ENCODE results near the gene ALKBH2.

ALKBH2 gene

DNA sequence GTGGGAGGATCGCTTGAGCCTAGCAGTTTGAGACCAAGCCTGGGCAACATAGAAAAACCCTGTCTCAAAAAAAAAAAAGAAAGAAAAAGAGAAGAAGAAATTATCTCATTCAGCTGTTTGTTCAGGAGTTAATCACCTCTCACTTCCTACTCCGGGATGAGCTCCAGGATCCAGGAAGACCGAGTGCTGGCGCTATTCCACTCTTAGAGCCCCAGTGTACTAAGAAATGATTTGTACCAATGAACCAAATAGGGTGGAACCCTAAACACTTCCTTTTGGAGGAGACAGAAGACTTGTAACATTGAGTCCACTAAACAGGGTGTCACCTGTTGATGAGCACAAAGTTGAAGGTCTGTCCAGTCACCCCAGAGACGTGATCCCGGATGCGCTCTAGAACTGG, 3.6 kb downstream of the ALKBH2 start:
- H3K9ac ChIP-seq (ENCODE audit: low read depth, low read length), result no peak overlapping the region

DNA sequence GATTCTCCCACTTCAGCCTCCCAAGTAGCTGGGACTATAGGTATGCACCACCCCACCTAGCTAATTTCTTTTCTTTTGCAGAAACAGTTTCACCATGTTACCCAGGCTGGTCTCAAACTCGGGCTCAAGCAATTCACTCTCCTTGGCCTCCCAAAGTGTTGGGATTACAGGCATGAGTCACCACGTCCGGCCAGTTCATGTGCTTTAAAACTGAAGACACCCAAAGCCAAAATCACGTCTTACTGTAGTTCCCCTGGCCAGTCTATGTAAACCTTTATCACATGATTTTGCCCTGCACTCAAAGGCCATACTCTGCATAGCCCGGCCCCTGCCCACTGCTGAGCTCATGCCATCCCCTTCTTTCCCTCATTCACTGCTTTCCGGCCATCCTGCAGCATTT, 4.5 kb downstream of the ALKBH2 start:
- Histone ChIP-seq H3K27me3 (ENCODE audit: insufficient read depth, low read length) (peaks cover 8% of the 10 kb centered on the region; the same call in 1 of the 2 replicates), H3K27ac (ENCODE audit: low read length) (no peak overlapping the region), H3K9me3 (ENCODE audit: insufficient read depth, low read depth, low read length) (no peaks in the 10 kb centered on the region), H3K4me1 (ENCODE audit: insufficient read depth, low read length) (peaks cover 3% of the 10 kb centered on the region; the same call in 1 of the 2 replicates), H3K4me3 (ENCODE audit: low read length) (no peak overlapping the region), H3K36me3 (ENCODE audit: insufficient read depth, low read depth, low read length) (peaks cover 53% of the 10 kb centered on the region), H3K9ac (ENCODE audit: low read depth, low read length) (no peak overlapping the region)

More for the DNA sequence above, 3.6 kb downstream of the ALKBH2 start:
- H3K36me3 ChIP-seq (ENCODE audit: insufficient read depth, low read depth, low read length), result peaks cover 53% of the 10 kb centered on the region
- H3K4me3 ChIP-seq (ENCODE audit: low read length), result no peak overlapping the region
- H3K27ac ChIP-seq (ENCODE audit: low read length), result no peak overlapping the region
- H3K27me3 ChIP-seq (ENCODE audit: insufficient read depth, low read length), result peaks cover 8% of the 10 kb centered on the region; the same call in 1 of the 2 replicates
- H3K9me3 ChIP-seq (ENCODE audit: insufficient read depth, low read depth, low read length), result no peaks in the 10 kb centered on the region
- peaks cover 3% of the 10 kb centered on the region; the same call in 1 of the 2 replicates for H3K4me1 ChIP-seq (ENCODE audit: insufficient read depth, low read length)

DNA sequence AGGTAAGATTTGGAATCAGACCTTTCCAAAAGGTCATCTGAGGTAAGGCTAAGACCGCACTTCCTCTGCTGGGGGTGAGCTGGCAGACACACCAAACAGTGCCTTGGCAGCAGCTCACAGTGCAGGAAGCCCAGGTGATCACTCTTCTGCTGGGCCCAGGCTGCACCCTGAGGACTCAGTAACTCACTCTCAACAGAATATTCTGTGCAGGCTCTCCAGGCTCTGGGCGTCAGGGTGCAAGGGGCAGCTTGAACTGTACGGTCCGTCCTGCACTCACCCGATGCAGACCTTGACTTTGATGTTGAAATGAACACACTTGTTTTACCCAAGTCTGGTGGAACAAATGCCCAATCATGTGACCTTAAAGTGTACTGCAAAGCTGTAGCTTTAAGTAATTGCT, 6.0 kb downstream of the ALKBH2 start:
- H3K9me3 ChIP-seq (ENCODE audit: insufficient read depth, low read depth, low read length), result no peaks in the 10 kb centered on the region
- no peak overlapping the region for H3K27ac ChIP-seq (ENCODE audit: low read length)
- H3K9ac ChIP-seq (ENCODE audit: low read depth, low read length), result no peak overlapping the region
- no peaks in the 10 kb centered on the region for H3K27me3 ChIP-seq (ENCODE audit: insufficient read depth, low read length)
- H3K36me3 ChIP-seq (ENCODE audit: insufficient read depth, low read depth, low read length), result peaks cover 53% of the 10 kb centered on the region
- no peak overlapping the region for H3K4me3 ChIP-seq (ENCODE audit: low read length)
- H3K4me1 ChIP-seq (ENCODE audit: insufficient read depth, low read length), result no peaks in the 10 kb centered on the region

DNA sequence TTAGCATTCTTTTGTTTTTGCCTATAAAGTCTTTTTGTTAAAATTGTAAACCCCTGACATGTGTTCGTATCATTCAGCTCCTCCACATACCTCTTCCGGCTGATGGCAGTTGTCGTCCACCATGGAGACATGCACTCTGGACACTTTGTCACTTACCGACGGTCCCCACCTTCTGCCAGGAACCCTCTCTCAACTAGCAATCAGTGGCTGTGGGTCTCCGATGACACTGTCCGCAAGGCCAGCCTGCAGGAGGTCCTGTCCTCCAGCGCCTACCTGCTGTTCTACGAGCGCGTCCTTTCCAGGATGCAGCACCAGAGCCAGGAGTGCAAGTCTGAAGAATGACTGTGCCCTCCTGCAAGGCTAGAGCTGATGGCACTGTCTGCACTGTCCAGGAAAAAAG, 7.7 kb downstream of the ALKBH2 start:
- Histone ChIP-seq H3K27me3 (ENCODE audit: insufficient read depth, low read length) (no peaks in the 10 kb centered on the region), H3K4me1 (ENCODE audit: insufficient read depth, low read length) (no peaks in the 10 kb centered on the region), H3K36me3 (ENCODE audit: insufficient read depth, low read depth, low read length) (peaks cover 51% of the 10 kb centered on the region), H3K9me3 (ENCODE audit: insufficient read depth, low read depth, low read length) (no peaks in the 10 kb centered on the region), H3K27ac (ENCODE audit: low read length) (no peak overlapping the region), H3K4me3 (ENCODE audit: low read length) (no peak overlapping the region), H3K9ac (ENCODE audit: low read depth, low read length) (no peak overlapping the region)

DNA sequence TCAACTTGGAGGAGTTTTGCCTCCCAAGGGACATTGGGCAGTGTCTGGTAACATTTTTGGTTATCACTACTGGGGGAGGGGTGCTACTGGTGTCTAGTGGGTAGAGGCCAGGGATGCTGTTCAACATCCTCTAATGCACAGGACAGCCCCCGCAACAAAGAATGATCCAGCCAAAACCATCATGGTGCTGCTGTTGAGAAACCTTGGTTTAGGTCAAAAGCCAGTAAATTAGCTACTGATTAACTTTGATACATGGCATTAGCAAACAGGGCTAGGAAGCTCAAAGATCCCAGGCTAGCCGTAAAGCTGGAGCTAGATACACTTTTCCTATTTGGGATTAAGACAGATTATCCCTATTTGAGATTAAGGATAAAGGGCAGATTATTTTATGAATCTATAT, 8.8 kb downstream of the ALKBH2 start:
- no peak overlapping the region for H3K4me3 ChIP-seq (ENCODE audit: low read length)
- no peak overlapping the region for H3K9ac ChIP-seq (ENCODE audit: low read depth, low read length)
- H3K9me3 ChIP-seq (ENCODE audit: insufficient read depth, low read depth, low read length), result no peaks in the 10 kb centered on the region
- peaks cover 39% of the 10 kb centered on the region for H3K36me3 ChIP-seq (ENCODE audit: insufficient read depth, low read depth, low read length)
- H3K4me1 ChIP-seq (ENCODE audit: insufficient read depth, low read length), result no peaks in the 10 kb centered on the region
- H3K27me3 ChIP-seq (ENCODE audit: insufficient read depth, low read length), result no peaks in the 10 kb centered on the region
- H3K27ac ChIP-seq (ENCODE audit: low read length), result no peak overlapping the region

DNA sequence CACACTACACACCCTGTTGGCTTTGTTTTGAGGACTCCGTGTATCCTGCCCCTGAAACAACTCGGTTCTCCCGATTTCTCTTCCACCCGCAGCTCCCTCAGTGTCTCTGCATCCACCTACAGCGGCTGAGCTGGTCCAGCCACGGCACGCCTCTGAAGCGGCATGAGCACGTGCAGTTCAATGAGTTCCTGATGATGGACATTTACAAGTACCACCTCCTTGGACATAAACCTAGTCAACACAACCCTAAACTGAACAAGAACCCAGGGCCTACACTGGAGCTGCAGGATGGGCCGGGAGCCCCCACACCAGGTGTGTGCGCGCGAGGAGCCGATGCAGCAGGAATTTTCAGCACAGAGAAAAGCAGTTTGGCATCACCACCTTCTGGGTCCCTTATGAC, 10.5 kb downstream of the ALKBH2 start:
- Histone ChIP-seq H3K36me3 (ENCODE audit: insufficient read depth, low read depth, low read length) (peaks cover 23% of the 10 kb centered on the region), H3K9me3 (ENCODE audit: insufficient read depth, low read depth, low read length) (no peaks in the 10 kb centered on the region), H3K4me1 (ENCODE audit: insufficient read depth, low read length) (no peaks in the 10 kb centered on the region), H3K27ac (ENCODE audit: low read length) (no peak overlapping the region), H3K27me3 (ENCODE audit: insufficient read depth, low read length) (no peaks in the 10 kb centered on the region), H3K9ac (ENCODE audit: low read depth, low read length) (no peak overlapping the region), H3K4me3 (ENCODE audit: low read length) (no peak overlapping the region)

DNA sequence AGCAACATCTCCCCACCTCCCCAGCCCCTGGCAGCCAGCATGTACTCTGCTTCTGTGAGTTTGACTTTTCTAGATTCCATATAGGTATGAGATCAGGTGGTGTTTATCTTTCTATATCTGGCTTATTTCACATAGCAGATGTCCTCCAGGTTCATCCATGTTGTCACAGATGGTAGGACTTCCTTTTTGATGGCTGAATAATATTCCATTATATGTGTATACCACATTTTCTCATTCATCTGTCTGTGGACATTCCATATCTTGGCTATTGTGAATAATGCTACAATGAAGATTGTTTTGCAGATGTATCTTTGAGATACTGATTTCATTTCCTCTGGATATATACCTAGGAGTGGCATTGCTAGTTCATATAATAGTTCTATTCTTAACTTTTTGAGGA, 18.4 kb downstream of the ALKBH2 start:
- no peaks in the 10 kb centered on the region for H3K27me3 ChIP-seq (ENCODE audit: insufficient read depth, low read length)
- H3K27ac ChIP-seq (ENCODE audit: low read length), result no peak overlapping the region
- no peaks in the 10 kb centered on the region for H3K9me3 ChIP-seq (ENCODE audit: insufficient read depth, low read depth, low read length)
- H3K36me3 ChIP-seq (ENCODE audit: insufficient read depth, low read depth, low read length), result peaks cover 11% of the 10 kb centered on the region
- H3K4me1 ChIP-seq (ENCODE audit: insufficient read depth, low read length), result peaks cover 5% of the 10 kb centered on the region; the same call in 1 of the 2 replicates
- H3K4me3 ChIP-seq (ENCODE audit: low read length), result no peak overlapping the region
- H3K9ac ChIP-seq (ENCODE audit: low read depth, low read length), result no peak overlapping the region

DNA sequence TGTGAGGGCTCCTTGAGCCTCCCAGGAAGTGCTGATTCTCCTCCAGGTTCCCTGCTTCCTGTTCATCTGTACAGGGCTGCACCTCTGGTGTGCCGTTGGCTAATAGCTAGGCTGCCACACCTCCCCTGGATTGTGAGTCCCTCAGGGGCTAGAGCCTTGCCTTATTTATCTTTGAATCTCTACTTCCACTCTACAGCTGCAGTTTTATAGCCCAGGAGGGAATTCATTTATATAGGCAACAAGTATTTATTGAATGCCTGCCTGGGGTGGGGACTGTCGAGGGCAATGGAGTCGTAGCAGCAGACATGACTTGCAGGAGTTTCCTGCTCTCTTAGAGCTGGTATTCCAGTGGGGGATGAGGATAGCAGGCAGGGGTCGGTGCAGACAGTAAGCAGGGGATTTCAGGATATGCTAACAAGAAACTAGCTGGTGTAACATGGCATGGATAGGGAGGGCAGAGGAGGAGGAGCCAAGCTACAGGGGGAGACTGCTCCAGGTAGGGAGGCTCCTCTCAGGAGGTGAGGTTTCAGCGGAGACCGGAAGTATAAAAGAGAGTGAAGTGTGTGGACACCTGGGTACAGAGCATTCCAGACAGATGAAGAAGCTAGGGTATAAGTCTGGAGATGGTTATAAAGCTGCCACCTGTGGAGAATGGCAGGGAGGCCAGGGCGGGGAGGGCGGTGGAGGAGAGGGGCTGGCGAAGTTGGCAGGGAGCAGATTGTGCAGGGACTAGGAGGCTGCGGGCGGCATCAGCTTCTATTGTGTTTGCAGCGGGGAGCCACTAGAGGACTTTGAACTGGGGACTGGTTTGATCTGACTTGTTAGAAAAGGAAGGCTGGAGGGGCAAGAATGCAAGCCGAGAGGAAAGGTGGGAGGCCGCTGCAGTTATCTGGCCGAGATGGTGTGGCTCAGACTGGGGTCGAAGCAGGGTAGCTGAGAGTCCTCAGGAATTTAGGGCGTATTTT, 23.7 kb downstream of the ALKBH2 start:
- H3K36me3 ChIP-seq (ENCODE audit: insufficient read depth, low read depth, low read length), result peaks cover 11% of the 10 kb centered on the region
- peaks cover 12% of the 10 kb centered on the region; the same call in 1 of the 2 replicates for H3K4me1 ChIP-seq (ENCODE audit: insufficient read depth, low read length)
- peak overlapping the region; percentile 52; the same call in 1 of the 2 replicates for H3K4me3 ChIP-seq (ENCODE audit: low read length)
- peak overlapping the region; percentile 66; the same call in 1 of the 2 replicates for H3K9ac ChIP-seq (ENCODE audit: low read depth, low read length)
- no peaks in the 10 kb centered on the region for H3K27me3 ChIP-seq (ENCODE audit: insufficient read depth, low read length)
- no peaks in the 10 kb centered on the region for H3K9me3 ChIP-seq (ENCODE audit: insufficient read depth, low read depth, low read length)
- H3K27ac ChIP-seq (ENCODE audit: low read length), result peak overlapping the region; percentile 56

DNA sequence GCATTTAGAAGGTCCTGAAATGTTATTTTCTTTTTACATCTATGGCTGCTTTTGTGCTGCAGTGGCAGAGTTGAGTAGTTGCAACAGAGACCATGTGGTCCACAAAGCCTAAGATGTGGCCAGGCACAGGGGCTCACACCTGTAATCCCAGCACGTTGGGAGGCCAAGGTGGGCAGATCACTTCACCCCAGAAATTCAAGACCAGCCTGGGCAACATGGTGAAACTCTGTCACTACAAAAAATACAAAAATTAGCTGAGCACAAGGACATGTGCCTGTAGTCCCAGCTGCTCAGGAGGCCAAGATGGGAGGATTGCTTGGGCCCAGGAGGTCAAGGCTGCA, 27.4 kb downstream of the ALKBH2 start:
- 0 out of 2 replicates have a peak, but pooled peaks cover 5% of the 10 kb centered on the region for H3K36me3 ChIP-seq (ENCODE audit: insufficient read depth, low read depth, low read length)
- H3K27ac ChIP-seq (ENCODE audit: low read length), result no peak overlapping the region
- no peaks in the 10 kb centered on the region for H3K27me3 ChIP-seq (ENCODE audit: insufficient read depth, low read length)
- H3K4me3 ChIP-seq (ENCODE audit: low read length), result no peak overlapping the region
- peaks cover 12% of the 10 kb centered on the region; the same call in 1 of the 2 replicates for H3K4me1 ChIP-seq (ENCODE audit: insufficient read depth, low read length)
- H3K9ac ChIP-seq (ENCODE audit: low read depth, low read length), result no peak overlapping the region
- no peaks in the 10 kb centered on the region for H3K9me3 ChIP-seq (ENCODE audit: insufficient read depth, low read depth, low read length)

DNA sequence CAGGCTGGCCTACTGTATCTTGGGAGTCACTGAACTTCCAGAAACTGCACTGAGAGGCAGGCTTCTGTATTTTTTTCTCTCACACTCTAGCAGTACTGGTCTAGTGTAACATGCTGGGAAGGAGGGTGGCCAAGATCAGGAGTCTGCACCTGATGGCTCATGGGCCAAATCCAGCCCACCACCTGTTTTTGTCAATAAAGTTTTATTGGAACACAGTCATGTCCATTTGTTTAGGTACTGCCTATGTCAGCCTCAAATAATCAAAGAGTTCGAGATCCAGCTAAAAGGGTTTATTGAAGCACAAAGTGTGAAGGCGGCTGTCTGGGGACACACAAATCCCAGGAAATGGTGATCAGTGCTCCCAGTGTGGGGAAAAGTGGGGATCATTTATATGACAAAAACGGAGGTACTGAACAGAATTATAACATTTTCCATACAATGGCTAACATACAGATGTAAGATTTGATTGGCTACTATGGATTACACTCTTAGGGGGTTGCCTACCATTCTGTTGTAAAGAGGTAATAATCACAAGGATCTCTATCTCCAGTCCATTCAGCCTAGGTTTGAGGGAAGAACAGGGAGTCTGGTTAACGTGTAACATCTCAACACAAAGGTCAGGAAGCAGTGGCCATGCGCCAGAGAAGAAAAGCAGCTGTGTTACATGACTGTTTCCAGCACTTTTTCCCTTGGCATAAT, 28.0 kb downstream of the ALKBH2 start:
- Histone ChIP-seq H3K9ac (ENCODE audit: low read depth, low read length) (no peak overlapping the region), H3K9me3 (ENCODE audit: insufficient read depth, low read depth, low read length) (no peaks in the 10 kb centered on the region), H3K4me1 (ENCODE audit: insufficient read depth, low read length) (peaks cover 11% of the 10 kb centered on the region; the same call in 1 of the 2 replicates), H3K4me3 (ENCODE audit: low read length) (no peak overlapping the region), H3K36me3 (ENCODE audit: insufficient read depth, low read depth, low read length) (0 out of 2 replicates have a peak, but pooled peaks cover 5% of the 10 kb centered on the region), H3K27me3 (ENCODE audit: insufficient read depth, low read length) (no peaks in the 10 kb centered on the region), H3K27ac (ENCODE audit: low read length) (no peak overlapping the region)

DNA sequence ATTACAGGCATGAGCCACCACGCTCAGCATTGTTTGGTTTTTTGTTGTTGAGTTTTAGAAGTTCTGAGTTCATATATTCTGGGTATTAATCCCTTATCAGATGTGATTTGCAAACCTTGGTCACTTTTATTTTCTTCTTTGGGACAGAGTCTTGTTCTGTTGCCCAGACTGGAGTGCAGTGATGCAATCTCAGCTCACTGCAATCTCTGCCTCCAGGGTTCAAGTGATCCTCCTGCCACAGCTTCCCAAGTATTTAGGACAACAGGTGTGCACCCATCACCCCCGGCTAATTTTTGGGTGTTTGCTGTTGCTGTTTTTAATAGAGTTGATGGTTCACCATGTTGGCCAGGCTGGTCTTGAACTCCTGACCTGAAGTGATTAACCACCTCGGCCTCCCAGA, 29.1 kb downstream of the ALKBH2 start:
- Histone ChIP-seq H3K27ac (ENCODE audit: low read length) (no peak overlapping the region), H3K4me3 (ENCODE audit: low read length) (no peak overlapping the region), H3K9ac (ENCODE audit: low read depth, low read length) (no peak overlapping the region), H3K4me1 (ENCODE audit: insufficient read depth, low read length) (peaks cover 4% of the 10 kb centered on the region; the same call in 1 of the 2 replicates), H3K27me3 (ENCODE audit: insufficient read depth, low read length) (no peaks in the 10 kb centered on the region), H3K9me3 (ENCODE audit: insufficient read depth, low read depth, low read length) (no peaks in the 10 kb centered on the region), H3K36me3 (ENCODE audit: insufficient read depth, low read depth, low read length) (0 out of 2 replicates have a peak, but pooled peaks cover 5% of the 10 kb centered on the region)
